Measurements from ENCODE around the gene MYDGF.

Gene MYDGF

GRCh38 chr19:4653793-4654436, 16.2 kb downstream of the MYDGF start:
- no peak for DNase-seq (ENCODE audit: low spot score)
- no peak overlapping the region for H3K4me3 Mint-ChIP-seq
- H3K4me1 Mint-ChIP-seq (ENCODE audit: low read depth): no peaks in the 10 kb centered on the region
- peaks cover 19% of the 10 kb centered on the region for H3K36me3 Mint-ChIP-seq (ENCODE audit: low read depth)
- H3K27ac Mint-ChIP-seq: no peak overlapping the region
- no peaks in the 10 kb centered on the region for H3K9me3 Mint-ChIP-seq
- no peaks in the 10 kb centered on the region for H3K27me3 Mint-ChIP-seq (ENCODE audit: low read depth)

GRCh38 chr19:4652075-4652474, 18.1 kb downstream of the MYDGF start:
- DNase-seq (ENCODE audit: low spot score): no peak
- Mint-ChIP-seq H3K9me3 (no peaks in the 10 kb centered on the region), H3K36me3 (ENCODE audit: low read depth) (peaks cover 17% of the 10 kb centered on the region), H3K27me3 (ENCODE audit: low read depth) (no peaks in the 10 kb centered on the region), H3K4me1 (ENCODE audit: low read depth) (no peaks in the 10 kb centered on the region), H3K27ac (no peak overlapping the region), H3K4me3 (no peak overlapping the region)

- H3K27ac Mint-ChIP-seq: no peak overlapping the region
- peaks cover 16% of the 10 kb centered on the region for H3K36me3 Mint-ChIP-seq (ENCODE audit: low read depth)
- H3K9me3 Mint-ChIP-seq: no peaks in the 10 kb centered on the region
Observed at GRCh38 chr19:4650159-4650558, 20.0 kb downstream of the MYDGF start.

GRCh38 chr19:4649392-4650047, 20.6 kb downstream of the MYDGF start:
- H3K27ac Mint-ChIP-seq: no peak overlapping the region
- H3K4me1 Mint-ChIP-seq (ENCODE audit: low read depth): no peaks in the 10 kb centered on the region
- no peaks in the 10 kb centered on the region for H3K9me3 Mint-ChIP-seq
- no peak overlapping the region for H3K4me3 Mint-ChIP-seq
- no peaks in the 10 kb centered on the region for H3K27me3 Mint-ChIP-seq (ENCODE audit: low read depth)
- no peak for DNase-seq (ENCODE audit: low spot score)
- peaks cover 11% of the 10 kb centered on the region for H3K36me3 Mint-ChIP-seq (ENCODE audit: low read depth)

More at GRCh38 chr19:4650159-4650558, 20.0 kb downstream of the MYDGF start:
- H3K4me1 Mint-ChIP-seq (ENCODE audit: low read depth): no peaks in the 10 kb centered on the region
- H3K4me3 Mint-ChIP-seq: no peak overlapping the region
- H3K27me3 Mint-ChIP-seq (ENCODE audit: low read depth): no peaks in the 10 kb centered on the region
- DNase-seq (ENCODE audit: low spot score): no peak

GRCh38 chr19:4647676-4648644, 22.2 kb downstream of the MYDGF start:
- Mint-ChIP-seq H3K4me3 (no peak overlapping the region), H3K4me1 (ENCODE audit: low read depth) (no peaks in the 10 kb centered on the region), H3K27ac (no peak overlapping the region), H3K27me3 (ENCODE audit: low read depth) (no peaks in the 10 kb centered on the region), H3K36me3 (ENCODE audit: low read depth) (peaks cover 5% of the 10 kb centered on the region), H3K9me3 (no peaks in the 10 kb centered on the region)
- no peak for DNase-seq (ENCODE audit: low spot score)

GRCh38 chr19:4645718-4646117, 24.4 kb downstream of the MYDGF start:
- peaks cover 5% of the 10 kb centered on the region for H3K36me3 Mint-ChIP-seq (ENCODE audit: low read depth)
- no peak for DNase-seq (ENCODE audit: low spot score)
- no peak overlapping the region for H3K4me3 Mint-ChIP-seq
- peaks cover 3% of the 10 kb centered on the region for H3K4me1 Mint-ChIP-seq (ENCODE audit: low read depth)
- H3K27ac Mint-ChIP-seq: no peak overlapping the region
- H3K27me3 Mint-ChIP-seq (ENCODE audit: low read depth): no peaks in the 10 kb centered on the region
- H3K9me3 Mint-ChIP-seq: no peaks in the 10 kb centered on the region

GRCh38 chr19:4642625-4643024, 27.5 kb downstream of the MYDGF start:
- no peaks in the 10 kb centered on the region for H3K27me3 Mint-ChIP-seq (ENCODE audit: low read depth)
- H3K4me1 Mint-ChIP-seq (ENCODE audit: low read depth): peaks cover 8% of the 10 kb centered on the region
- no peaks in the 10 kb centered on the region for H3K9me3 Mint-ChIP-seq
- no peak for DNase-seq (ENCODE audit: low spot score)
- no peak overlapping the region for H3K27ac Mint-ChIP-seq
- peaks cover 3% of the 10 kb centered on the region for H3K36me3 Mint-ChIP-seq (ENCODE audit: low read depth)
- H3K4me3 Mint-ChIP-seq: no peak overlapping the region

- Mint-ChIP-seq H3K36me3 (ENCODE audit: low read depth) (peaks cover 3% of the 10 kb centered on the region), H3K4me1 (ENCODE audit: low read depth) (peaks cover 14% of the 10 kb centered on the region), H3K27me3 (ENCODE audit: low read depth) (no peaks in the 10 kb centered on the region), H3K9me3 (no peaks in the 10 kb centered on the region), H3K27ac (peak overlapping the region; percentile 3), H3K4me3 (peak overlapping the region; percentile 28)
- no peak for DNase-seq (ENCODE audit: low spot score)
Observed at GRCh38 chr19:4641132-4641531, 29.0 kb downstream of the MYDGF start.

GRCh38 chr19:4640247-4641000, 29.7 kb downstream of the MYDGF start:
- Mint-ChIP-seq H3K27ac (peak overlapping the region; percentile 55), H3K4me1 (ENCODE audit: low read depth) (peaks cover 14% of the 10 kb centered on the region), H3K4me3 (peak overlapping the region; percentile 99), H3K36me3 (ENCODE audit: low read depth) (peaks cover 3% of the 10 kb centered on the region), H3K27me3 (ENCODE audit: low read depth) (no peaks in the 10 kb centered on the region), H3K9me3 (no peaks in the 10 kb centered on the region)
- DNase-seq (ENCODE audit: low spot score): no peak

- no peaks in the 10 kb centered on the region for H3K9me3 Mint-ChIP-seq
- peaks cover 16% of the 10 kb centered on the region for H3K4me1 Mint-ChIP-seq (ENCODE audit: low read depth)
- peak overlapping the region; percentile 90 for H3K27ac Mint-ChIP-seq
- H3K36me3 Mint-ChIP-seq (ENCODE audit: low read depth): peaks cover 2% of the 10 kb centered on the region
- H3K27me3 Mint-ChIP-seq (ENCODE audit: low read depth): no peaks in the 10 kb centered on the region
- H3K4me3 Mint-ChIP-seq: peak overlapping the region; percentile 99
- DNase-seq (ENCODE audit: low spot score): no peak
Observed at GRCh38 chr19:4639531-4640246, 30.5 kb downstream of the MYDGF start.

GRCh38 chr19:4638828-4639530, 31.2 kb downstream of the MYDGF start, which contains the start of gene TNFAIP8L1:
TNFAIP8L1 (plus strand) TSS chr19:4639516; CDS start chr19:4651870, 12,354 bp downstream.
- Mint-ChIP-seq H3K27ac (peak within 1 kb of the TSS; percentile 98), H3K4me3 (peak within 1 kb of the TSS; percentile 99), H3K36me3 (ENCODE audit: low read depth) (peaks cover 2% of the 10 kb centered on the region), H3K27me3 (ENCODE audit: low read depth) (no peaks in the 10 kb centered on the region), H3K4me1 (ENCODE audit: low read depth) (peaks cover 22% of the 10 kb centered on the region), H3K9me3 (no peaks in the 10 kb centered on the region)
- peak; percentile 97 for DNase-seq (ENCODE audit: low spot score)

GRCh38 chr19:4638317-4638716, 31.8 kb downstream of the MYDGF start:
- no peaks in the 10 kb centered on the region for H3K27me3 Mint-ChIP-seq (ENCODE audit: low read depth)
- DNase-seq (ENCODE audit: low spot score): no peak
- H3K9me3 Mint-ChIP-seq: no peaks in the 10 kb centered on the region
- H3K4me3 Mint-ChIP-seq: peak overlapping the region; percentile 88
- H3K36me3 Mint-ChIP-seq (ENCODE audit: low read depth): peaks cover 2% of the 10 kb centered on the region
- peaks cover 24% of the 10 kb centered on the region for H3K4me1 Mint-ChIP-seq (ENCODE audit: low read depth)
- peak overlapping the region; percentile 98 for H3K27ac Mint-ChIP-seq
